ENCODE measurements around the gene ZSWIM5.
"Not testable (repeated sequence)": the region's sequence is repeated elsewhere in the genome, so short reads cannot be mapped to it uniquely, and the experiment has no call there.

ZSWIM5 gene

DNA sequence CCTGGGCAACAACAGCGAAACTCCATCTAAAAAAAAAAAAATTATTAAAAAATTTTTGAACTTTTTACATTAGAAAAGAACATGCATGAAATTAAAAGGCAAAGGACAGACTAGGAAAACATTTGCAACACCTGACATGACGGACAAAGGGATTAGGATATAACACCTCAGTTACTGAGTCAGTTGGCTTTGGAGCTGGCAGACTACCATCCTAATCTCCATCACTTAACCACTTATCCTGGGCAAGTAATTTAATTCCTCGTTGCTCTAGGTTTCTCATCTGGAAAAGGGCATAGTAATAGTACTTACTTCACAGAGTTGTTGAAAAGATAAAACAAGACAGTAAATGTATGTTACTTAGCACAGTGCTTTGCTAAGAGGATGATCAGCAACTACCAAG lies 207.2 kb downstream of the ZSWIM5 start:
- DNase-seq = no peak

DNA sequence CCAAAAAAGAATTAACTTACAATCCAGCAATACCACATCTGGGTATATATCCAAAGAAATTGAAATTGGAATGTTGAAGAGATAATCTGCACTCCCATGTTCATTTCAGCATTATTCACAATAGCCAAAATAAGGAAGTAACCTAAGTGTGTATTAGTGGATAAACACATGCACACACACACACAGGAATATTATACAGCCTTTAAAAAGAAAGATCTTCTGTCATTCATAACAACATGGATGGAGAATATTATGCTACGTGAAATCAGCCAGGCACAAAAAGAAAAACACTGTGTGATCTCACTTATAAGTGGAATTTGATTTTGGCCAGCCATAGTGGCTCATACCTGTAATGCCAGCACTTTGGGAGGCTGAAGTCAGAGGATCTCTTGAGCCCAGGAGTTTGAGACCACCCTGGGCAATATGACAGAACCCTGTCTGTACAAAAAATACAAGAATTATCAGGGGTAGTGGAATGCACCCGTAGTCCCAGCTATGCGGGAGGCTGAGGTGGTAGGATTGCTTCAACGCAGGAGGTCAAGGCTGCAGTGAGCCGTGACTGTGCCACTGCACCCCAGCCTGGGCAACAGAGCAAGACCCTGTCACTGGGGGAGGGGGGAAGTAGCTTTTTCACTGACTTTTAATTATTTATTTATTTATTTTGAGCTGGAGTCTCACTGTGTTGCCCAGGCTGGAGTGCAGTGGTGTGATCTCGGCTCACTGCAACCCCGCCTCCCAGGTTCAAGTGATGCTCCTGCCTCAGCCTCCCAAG lies 210.8 kb downstream of the ZSWIM5 start:
- DNase-seq = no peak

DNA sequence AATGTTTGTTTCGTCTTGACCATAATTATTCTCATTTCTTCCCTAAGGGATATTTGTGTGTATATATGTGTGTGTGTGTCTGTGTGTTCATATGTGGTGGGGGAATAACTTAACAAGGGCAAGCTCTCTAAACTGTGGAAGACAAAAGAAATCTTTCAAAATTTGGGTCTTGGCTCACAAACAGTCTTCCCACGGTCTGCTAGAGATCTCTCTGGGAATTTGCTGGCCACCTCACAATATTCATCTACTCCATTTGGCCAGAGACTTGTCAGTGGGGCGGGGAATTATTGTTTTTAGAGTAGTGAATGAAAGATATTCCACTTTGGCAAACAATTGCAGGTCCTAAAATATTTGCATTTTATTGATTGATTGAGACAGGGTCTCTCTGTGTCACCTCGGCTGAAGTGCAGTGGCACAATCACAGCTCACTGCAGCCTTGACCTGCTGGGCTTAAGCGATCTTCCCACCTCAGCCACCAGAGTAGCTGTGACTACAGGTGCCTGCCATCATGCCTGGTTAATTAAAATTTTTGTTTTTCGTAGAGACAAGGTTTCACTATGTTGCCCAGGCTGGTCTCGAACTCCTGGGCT lies 212.0 kb downstream of the ZSWIM5 start:
- DNase-seq = no peak

DNA sequence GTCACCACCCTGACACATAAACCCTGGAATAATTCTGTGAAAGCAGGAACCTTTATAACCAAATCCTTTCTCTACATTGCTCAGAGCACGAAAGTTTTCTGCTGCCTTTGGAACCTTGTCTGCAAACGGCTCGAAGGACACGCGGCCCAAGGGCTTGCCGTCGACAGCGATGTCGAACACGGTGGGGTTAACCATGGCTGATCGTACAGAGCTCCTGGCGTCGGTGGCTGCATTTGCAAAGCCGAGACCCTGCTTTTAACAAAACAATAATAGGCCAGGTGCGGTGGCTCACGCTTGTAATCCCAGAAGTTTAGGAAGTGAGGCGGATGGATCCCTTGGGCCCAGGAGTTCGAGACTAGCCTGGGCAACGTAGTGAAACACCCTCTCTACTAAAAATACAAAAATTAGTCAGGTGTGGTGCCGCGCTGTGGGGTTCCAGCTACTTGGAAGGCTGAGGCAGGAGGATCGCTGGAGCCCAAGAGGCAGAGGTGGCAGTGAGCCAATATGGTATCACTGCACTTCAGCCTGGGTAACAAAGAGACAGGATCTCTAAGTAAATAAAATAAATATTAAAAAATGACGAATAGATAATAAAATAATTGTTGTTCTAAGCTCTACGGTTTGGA lies 217.8 kb downstream of the ZSWIM5 start:
- DNase-seq = no peak

DNA sequence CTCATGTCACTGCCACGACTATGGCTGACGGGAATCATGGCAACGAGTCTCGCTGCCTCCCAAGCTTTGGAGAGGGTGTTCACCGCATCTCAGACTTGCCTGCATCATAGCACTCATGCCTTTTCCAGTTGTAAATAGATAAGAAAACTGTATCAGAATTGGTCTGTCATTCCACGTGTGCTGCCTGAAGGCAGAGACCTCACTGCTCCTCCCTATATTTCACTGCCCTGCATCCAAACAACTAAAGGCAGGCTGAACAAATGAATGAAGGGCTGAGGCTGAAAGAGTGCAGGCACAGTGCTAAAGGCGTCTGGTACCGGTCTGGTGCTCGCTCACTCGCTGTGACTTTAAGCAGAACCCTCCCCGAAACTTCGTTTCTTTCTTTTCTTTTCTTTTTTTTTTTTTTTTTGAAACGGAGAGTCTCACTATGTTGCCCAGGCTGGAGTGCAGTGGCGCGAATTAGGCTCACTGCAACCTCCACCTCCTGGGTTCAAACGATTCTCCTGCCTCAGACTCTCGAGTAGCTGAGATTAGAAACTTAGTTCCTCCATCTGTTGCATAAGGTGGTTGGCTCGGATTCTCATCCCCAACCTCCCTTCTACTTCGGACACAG lies 220.6 kb downstream of the ZSWIM5 start:
- no peak for DNase-seq

DNA sequence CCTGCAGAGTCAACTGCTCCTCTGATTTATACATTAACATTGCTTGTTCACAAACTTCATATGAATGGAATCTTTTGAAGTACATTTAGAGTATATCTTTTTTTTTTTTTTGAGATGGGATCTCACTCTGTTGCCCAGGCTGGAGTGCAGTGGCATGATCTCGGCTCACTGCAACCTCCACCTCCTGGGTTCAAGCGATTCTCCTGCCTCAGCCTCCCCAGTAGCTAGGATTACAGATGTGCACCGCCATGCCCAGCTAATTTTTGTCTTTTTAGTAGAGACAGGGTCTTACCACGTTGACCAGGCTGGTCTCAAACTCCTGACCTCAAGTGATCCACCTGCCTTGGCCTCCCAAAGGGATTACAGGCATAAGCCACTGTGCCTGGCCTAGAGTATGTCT lies 229.0 kb downstream of the ZSWIM5 start:
- not testable (repeated sequence) for DNase-seq

DNA sequence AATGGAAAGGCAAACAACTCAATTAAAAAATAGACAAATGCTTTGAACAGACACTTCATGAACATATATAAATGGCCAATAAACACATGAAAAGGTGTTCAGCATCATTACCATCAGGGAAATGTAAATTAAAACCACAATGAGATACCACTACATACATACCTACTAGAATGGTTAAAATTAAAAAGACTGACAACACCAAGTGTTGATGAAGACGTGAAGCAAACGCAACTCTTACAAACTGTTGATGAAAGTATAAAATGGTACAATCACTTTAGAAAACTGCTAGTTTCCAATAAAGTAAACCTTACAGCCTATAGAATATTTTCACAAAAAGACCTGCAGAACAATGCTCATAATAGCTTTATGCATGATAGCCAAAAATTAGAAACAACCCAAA lies 230.2 kb downstream of the ZSWIM5 start:
- DNase-seq = no peak

DNA sequence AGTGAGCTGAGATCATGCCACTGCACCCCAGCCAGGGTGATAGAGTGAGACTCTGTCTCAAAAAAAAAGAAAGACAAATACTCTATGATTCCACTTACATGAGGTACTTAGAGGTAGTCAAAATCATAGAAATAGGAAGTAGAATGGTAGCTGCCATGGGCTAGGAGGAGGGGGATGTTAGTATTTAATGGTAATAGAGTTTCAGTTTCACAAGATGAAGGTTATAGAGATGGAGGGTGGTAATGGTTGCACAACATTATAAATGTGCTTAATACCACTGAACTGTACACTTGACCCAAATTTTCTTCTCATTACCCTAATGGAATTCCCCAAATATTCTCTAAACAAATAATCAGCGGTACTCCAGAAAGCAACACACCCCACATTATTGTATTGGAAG lies 232.8 kb downstream of the ZSWIM5 start:
- no peak for DNase-seq

DNA sequence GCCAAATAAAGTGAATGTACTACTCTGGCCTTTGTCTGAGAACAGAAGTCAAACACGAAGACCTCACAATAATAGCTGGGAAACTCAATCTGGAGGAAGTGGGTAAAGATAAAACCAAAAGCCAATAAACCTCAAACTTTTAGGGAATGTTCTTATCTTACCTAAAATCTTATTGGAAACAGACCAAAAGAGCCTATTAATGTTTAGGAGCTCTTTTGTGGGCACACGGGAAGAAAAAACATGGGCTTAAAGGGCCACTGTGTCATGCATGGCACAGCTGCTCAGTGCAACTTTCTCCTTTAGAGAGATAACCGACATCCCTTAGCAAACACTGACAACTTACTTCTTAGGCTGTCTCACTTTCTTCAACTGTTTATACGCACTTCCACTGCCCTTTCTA lies 236.1 kb downstream of the ZSWIM5 start:
- no peak for DNase-seq

Measured in stimulated activated CD4-positive, alpha-beta T cell treated with anti-CD3 and anti-CD28 coated beads, Interleukin-12 subunit alpha, Interleukin-12 subunit beta, amount 100 ng/mL, for 4 hours (primary cell).